H9 (cell line): ENCODE data around the gene EPB41L4B. TPM values are rescaled to one million over a fixed set of nuclear protein-coding genes. Genes with fewer than 3 reads are reported as not detected.

Source experiments
- DNase-seq: peaks from one replicate; pipeline ENCODE4 v3.0.0-alpha.2; 2017
- H2AFZ ChIP-seq: one replicate; pipeline ENCODE4 v1.6.1; 2013; ENCODE audit warnings: mild to moderate bottlenecking, low read length, control low read depth, moderate library complexity
- H2AK5ac ChIP-seq: 2 replicates; pipeline ENCODE4 v1.6.1; 2013; ENCODE audit warnings: low read length, control low read depth, mixed read lengths; ENCODE audit not compliant: insufficient read length
- H2BK120ac ChIP-seq: one replicate; pipeline ENCODE4 v1.6.1; 2013; ENCODE audit warnings: low read depth, mild to moderate bottlenecking, low read length, control low read depth, inconsistent platforms; ENCODE audit not compliant: poor library complexity, severe bottlenecking
- H2BK12ac ChIP-seq: 2 replicates; pipeline ENCODE4 v1.6.1; 2013; ENCODE audit warnings: low read length, control low read depth, mixed read lengths, low read depth; ENCODE audit not compliant: insufficient read length
- H2BK15ac ChIP-seq: 2 replicates; pipeline ENCODE4 v1.6.1; 2013; ENCODE audit warnings: low read depth, low read length, control low read depth
- H2BK20ac ChIP-seq: one replicate; pipeline ENCODE4 v1.6.1; 2013; ENCODE audit warnings: low read depth, mild to moderate bottlenecking, low read length, control low read depth, inconsistent platforms; ENCODE audit not compliant: poor library complexity, severe bottlenecking
- H2BK5ac ChIP-seq: 2 replicates; pipeline ENCODE4 v1.6.1; 2013; ENCODE audit warnings: low read length, control low read depth, mixed read lengths; ENCODE audit not compliant: insufficient read length
- H3K14ac ChIP-seq: 2 replicates; pipeline ENCODE4 v1.6.1; 2013; ENCODE audit warnings: low read length, control low read depth; ENCODE audit not compliant: insufficient read depth
- H3K18ac ChIP-seq: 2 replicates; pipeline ENCODE4 v1.6.1; 2013; ENCODE audit warnings: low read depth, mild to moderate bottlenecking, mixed read lengths, low read length, control low read depth; ENCODE audit not compliant: insufficient read length
- H3K23ac ChIP-seq: 2 replicates; pipeline ENCODE4 v1.6.1; 2013; ENCODE audit warnings: low read length, control low read depth, mixed read lengths, low read depth; ENCODE audit not compliant: insufficient read length
- H3K23me2 ChIP-seq: 2 replicates; pipeline ENCODE4 v1.6.1; 2013; ENCODE audit warnings: low read depth, mild to moderate bottlenecking, mixed read lengths, low read length, control low read depth; ENCODE audit not compliant: insufficient read length, poor library complexity, severe bottlenecking
- H3K27ac ChIP-seq: 2 replicates; pipeline ENCODE4 v1.5.1; 2013; ENCODE audit warnings: low read length, control low read depth, mixed read lengths, low read depth; ENCODE audit not compliant: insufficient read length
- H3K27me3 ChIP-seq: 2 replicates; pipeline ENCODE4 v1.6.1; 2013; ENCODE audit warnings: low read length, control low read depth, inconsistent platforms; ENCODE audit not compliant: insufficient read depth
- H3K4ac ChIP-seq: 2 replicates; pipeline ENCODE4 v1.6.1; 2013; ENCODE audit warnings: low read depth, mild to moderate bottlenecking, control low read depth, inconsistent platforms, low read length, moderate library complexity
- H3K4me1 ChIP-seq: 2 replicates; pipeline ENCODE4 v1.6.1; 2013; ENCODE audit warnings: low read length, control low read depth, inconsistent platforms; ENCODE audit not compliant: insufficient read depth
- H3K4me2 ChIP-seq: 2 replicates; pipeline ENCODE4 v1.6.1; 2013; ENCODE audit warnings: low read length, control low read depth, mixed read lengths; ENCODE audit not compliant: insufficient read length, insufficient read depth
- H3K56ac ChIP-seq: 2 replicates; pipeline ENCODE4 v1.6.1; 2013; ENCODE audit warnings: low read depth, mild to moderate bottlenecking, mixed read lengths, low read length, control low read depth; ENCODE audit not compliant: insufficient read length
- H3K79me1 ChIP-seq: 2 replicates; pipeline ENCODE4 v1.6.1; 2013; ENCODE audit warnings: low read depth, mild to moderate bottlenecking, moderate library complexity, low read length, control low read depth, inconsistent platforms; ENCODE audit not compliant: insufficient read depth, poor library complexity, severe bottlenecking
- H3K79me2 ChIP-seq: 2 replicates; pipeline ENCODE4 v1.6.1; 2013; ENCODE audit warnings: low read length, control low read depth, inconsistent platforms; ENCODE audit not compliant: insufficient read depth
- H3K9ac ChIP-seq: 2 replicates; pipeline ENCODE4 v1.6.1; 2013; ENCODE audit warnings: low read length, control low read depth, mixed read lengths; ENCODE audit not compliant: insufficient read length; ENCODE audit errors: extremely low read depth
- H3K9me3 ChIP-seq: one replicate; pipeline ENCODE4 v1.6.1; 2013; ENCODE audit warnings: low read depth, low read length, inconsistent platforms; ENCODE audit not compliant: control insufficient read depth
- H3T11ph ChIP-seq: one replicate; pipeline ENCODE4 v1.6.1; 2013; ENCODE audit warnings: mild to moderate bottlenecking, low read length, control low read depth, inconsistent platforms
- H4K20me1 ChIP-seq: one replicate; pipeline ENCODE4 v1.6.1; 2013; ENCODE audit not compliant: control insufficient read depth, insufficient read length, insufficient read depth
- H4K5ac ChIP-seq: 2 replicates; pipeline ENCODE4 v1.6.1; 2013; ENCODE audit warnings: low read depth, mild to moderate bottlenecking, mixed read lengths, low read length, control low read depth; ENCODE audit not compliant: insufficient read length
- H4K8ac ChIP-seq: replicated peaks from 2 replicates; pipeline ENCODE4 v1.6.1; 2013; ENCODE audit warnings: low read length, control low read depth, mixed read lengths, low read depth; ENCODE audit not compliant: insufficient read length
- H4K91ac ChIP-seq: 2 replicates; pipeline ENCODE4 v1.6.1; 2013; ENCODE audit warnings: low read depth, mild to moderate bottlenecking, moderate library complexity, mixed read lengths, low read length, control low read depth; ENCODE audit not compliant: insufficient read length
- H3K27ac Mint-ChIP-seq, 3 experiments: 2 replicates in 2 of 3; 3 replicates in 1 of 3; pipeline ENCODE4 v1.8.0; 2020 to 2021; ENCODE audit warnings: mixed read lengths in 3 of 3, mild to moderate bottlenecking in 1 of 3, moderate library complexity in 1 of 3
- H3K27me3 Mint-ChIP-seq: 2 replicates; pipeline ENCODE4 v1.8.0; 2021; ENCODE audit warnings: low read depth, mild to moderate bottlenecking, moderate library complexity, mixed read lengths
- H3K36me3 Mint-ChIP-seq, 3 experiments: 2 replicates in 2 of 3; 3 replicates in 1 of 3; pipeline ENCODE4 v1.8.0; 2020 to 2021; ENCODE audit warnings: low read depth in 3 of 3, mixed read lengths in 3 of 3; ENCODE audit not compliant: insufficient read depth in 1 of 3
- H3K4me1 Mint-ChIP-seq, 2 experiments: 2 replicates each; pipeline ENCODE4 v1.8.0; 2020; ENCODE audit warnings: mixed read lengths in 2 of 2
- H3K4me3 Mint-ChIP-seq, 2 experiments: 2 replicates in 1 of 2; 3 replicates in 1 of 2; pipeline ENCODE4 v1.8.0; 2020 to 2021; ENCODE audit warnings: mild to moderate bottlenecking in 2 of 2, mixed read lengths in 2 of 2, moderate library complexity in 1 of 2
- H3K9me3 Mint-ChIP-seq, 2 experiments: 2 replicates in 1 of 2; 3 replicates in 1 of 2; pipeline ENCODE4 v1.8.0; 2020; ENCODE audit warnings: mild to moderate bottlenecking in 2 of 2, mixed read lengths in 2 of 2, moderate library complexity in 1 of 2
- WGBS: extraction: QIAGEN DNeasy Blood & Tissue Kit; methylation state at CpG from one replicate; pipeline ENCODE4 v1.1.7; 2013; ENCODE audit warnings: missing lambda C conversion rate, low lambda C conversion rate, mixed read lengths; ENCODE audit not compliant: insufficient read length; ENCODE audit errors: extremely low coverage; 5-methylcytosine and 5-hydroxymethylcytosine counted together
- total RNA-seq: library from RNA; stranded (reverse); gene quantifications from 2 replicates; pipeline ENCODE4 v1.2.1, GENCODE V29; 2021
- TF ChIP-seq, protein P1 (sequence below): fragments of 200-600 bp; sonication (generic); conservative IDR thresholded peaks from 3 replicates; pipeline ENCODE4 v1.8.0; 2021; ENCODE audit warnings: antibody characterized with exemption, mild to moderate bottlenecking

Gene EPB41L4B
- total RNA-seq, 1 experiment from 2014 or later: 18.9 TPM

DNA sequence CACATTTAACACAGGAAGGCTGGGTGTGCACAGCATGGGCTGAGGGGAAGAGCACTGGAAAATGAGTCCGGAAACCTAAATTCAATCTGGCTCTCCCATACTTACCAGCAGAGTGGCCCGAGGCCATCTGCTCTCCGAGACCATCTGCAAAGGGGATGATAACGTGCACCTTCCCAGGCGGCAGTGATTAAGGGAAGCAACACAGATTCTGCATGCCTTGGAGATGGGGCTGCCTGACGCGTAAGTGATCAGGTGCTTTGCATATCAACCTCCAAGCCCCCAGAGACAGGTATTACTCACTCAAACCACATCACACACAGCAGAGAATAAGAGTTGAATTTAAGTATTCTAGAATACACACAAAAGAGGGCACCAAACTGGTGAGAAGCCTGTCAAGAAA is 9.1 kb downstream of the EPB41L4B start:
- no peaks in the 10 kb centered on the region for H3K27me3 ChIP-seq
- WGBS: no CpG with 5 or more reads among the region's 7 CpGs
- H3K23ac ChIP-seq: no peak overlapping the region
- H4K20me1 ChIP-seq: no peaks in the 10 kb centered on the region
- H3K9ac ChIP-seq: no peak overlapping the region
- no peak overlapping the region for H2AK5ac ChIP-seq
- H2BK120ac ChIP-seq: no peak overlapping the region
- Mint-ChIP-seq H3K4me3 (no peak overlapping the region), H3K27me3 (no peaks in the 10 kb centered on the region), H3K36me3 (peaks cover 6 to 8% (median 8%) of the 10 kb centered on the region in 3 experiments; a peak in 4 of 7 replicates), H3K27ac (no peak overlapping the region; a peak in 1 of 7 replicates), H3K4me1 (peaks cover 67 to 70% of the 10 kb centered on the region in 2 experiments), H3K9me3 (no peaks in the 10 kb centered on the region)
- no peak overlapping the region for H2BK20ac ChIP-seq
- no peak overlapping the region for H2AFZ ChIP-seq
- DNase-seq: no peak
- H3K79me1 ChIP-seq: peaks cover 16% of the 10 kb centered on the region
- H4K91ac ChIP-seq: no peak overlapping the region
- no peak overlapping the region for H3K14ac ChIP-seq
- H2BK12ac ChIP-seq: no peak overlapping the region
- no peaks in the 10 kb centered on the region for H3K9me3 ChIP-seq
- H3K56ac ChIP-seq: no peak overlapping the region
- H4K8ac ChIP-seq: no peak overlapping the region
- H3K79me2 ChIP-seq: peaks cover 23% of the 10 kb centered on the region; the same call in 1 of the 2 replicates
- no peak overlapping the region for H2BK15ac ChIP-seq
- H3T11ph ChIP-seq: no peak overlapping the region
- no peaks in the 10 kb centered on the region for H3K23me2 ChIP-seq
- H3K4me2 ChIP-seq: no peak overlapping the region
- TF ChIP-seq, protein P1, sequence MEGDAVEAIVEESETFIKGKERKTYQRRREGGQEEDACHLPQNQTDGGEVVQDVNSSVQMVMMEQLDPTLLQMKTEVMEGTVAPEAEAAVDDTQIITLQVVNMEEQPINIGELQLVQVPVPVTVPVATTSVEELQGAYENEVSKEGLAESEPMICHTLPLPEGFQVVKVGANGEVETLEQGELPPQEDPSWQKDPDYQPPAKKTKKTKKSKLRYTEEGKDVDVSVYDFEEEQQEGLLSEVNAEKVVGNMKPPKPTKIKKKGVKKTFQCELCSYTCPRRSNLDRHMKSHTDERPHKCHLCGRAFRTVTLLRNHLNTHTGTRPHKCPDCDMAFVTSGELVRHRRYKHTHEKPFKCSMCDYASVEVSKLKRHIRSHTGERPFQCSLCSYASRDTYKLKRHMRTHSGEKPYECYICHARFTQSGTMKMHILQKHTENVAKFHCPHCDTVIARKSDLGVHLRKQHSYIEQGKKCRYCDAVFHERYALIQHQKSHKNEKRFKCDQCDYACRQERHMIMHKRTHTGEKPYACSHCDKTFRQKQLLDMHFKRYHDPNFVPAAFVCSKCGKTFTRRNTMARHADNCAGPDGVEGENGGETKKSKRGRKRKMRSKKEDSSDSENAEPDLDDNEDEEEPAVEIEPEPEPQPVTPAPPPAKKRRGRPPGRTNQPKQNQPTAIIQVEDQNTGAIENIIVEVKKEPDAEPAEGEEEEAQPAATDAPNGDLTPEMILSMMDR: no peak
- no peak overlapping the region for H4K5ac ChIP-seq
- no peak overlapping the region for H2BK5ac ChIP-seq
- H3K4ac ChIP-seq: no peak overlapping the region
- H3K4me1 ChIP-seq: peaks cover 26% of the 10 kb centered on the region
- no peak overlapping the region for H3K18ac ChIP-seq
- H3K27ac ChIP-seq: no peak overlapping the region
